HL-60 (cell line): ENCODE results near the gene TRAPPC12.

ENCODE experiments used
- DNase-seq, 2 experiments: peaks; one replicate each; pipeline ENCODE4 v3.0.0-alpha.2; 2010 to 2020; ENCODE audit warnings: low read depth in 1 of 2, low spot score in 1 of 2
- H3K27ac ChIP-seq: fragments of 250-450 bp; sonication (Bioruptor Pico); replicated peaks from 2 replicates; pipeline ENCODE4 v1.5.1; 2020; ENCODE audit warnings: mild to moderate bottlenecking, moderate library complexity
- H3K27me3 ChIP-seq: fragments of 250-450 bp; sonication (Bioruptor Pico); 2 replicates; pipeline ENCODE4 v1.5.1; 2021; ENCODE audit warnings: mild to moderate bottlenecking, moderate library complexity; ENCODE audit not compliant: insufficient read depth, poor library complexity, severe bottlenecking
- H3K4me3 ChIP-seq: replicated peaks from 2 replicates; pipeline ENCODE4 v1.5.1; 2011; ENCODE audit warnings: mild to moderate bottlenecking, control low read depth, low read length; ENCODE audit not compliant: insufficient read depth
- GABPA ChIP-seq: IDR thresholded peaks from 2 replicates; pipeline ENCODE4 v1.6.1; 2012; ENCODE audit warnings: low read depth
- POLR2AphosphoS5 ChIP-seq: IDR thresholded peaks from 2 replicates; pipeline ENCODE4 v1.6.1; 2012; ENCODE audit warnings: low read depth
- SPI1 ChIP-seq: IDR thresholded peaks from 2 replicates; pipeline ENCODE4 v1.6.1; 2012; ENCODE audit warnings: low read depth, mild to moderate bottlenecking, borderline replicate concordance
- TF ChIP-seq, protein P1 (sequence below): IDR thresholded peaks from 2 replicates; pipeline ENCODE4 v1.6.1; 2012; ENCODE audit warnings: low read depth; ENCODE audit not compliant: insufficient replicate concordance
- TF ChIP-seq, protein P2 (sequence below): IDR thresholded peaks from one replicate; pipeline ENCODE4 v1.5.1; 2011; ENCODE audit warnings: low read length, control low read depth, inconsistent platforms; ENCODE audit not compliant: insufficient read depth

The TRAPPC12 gene

DNA sequence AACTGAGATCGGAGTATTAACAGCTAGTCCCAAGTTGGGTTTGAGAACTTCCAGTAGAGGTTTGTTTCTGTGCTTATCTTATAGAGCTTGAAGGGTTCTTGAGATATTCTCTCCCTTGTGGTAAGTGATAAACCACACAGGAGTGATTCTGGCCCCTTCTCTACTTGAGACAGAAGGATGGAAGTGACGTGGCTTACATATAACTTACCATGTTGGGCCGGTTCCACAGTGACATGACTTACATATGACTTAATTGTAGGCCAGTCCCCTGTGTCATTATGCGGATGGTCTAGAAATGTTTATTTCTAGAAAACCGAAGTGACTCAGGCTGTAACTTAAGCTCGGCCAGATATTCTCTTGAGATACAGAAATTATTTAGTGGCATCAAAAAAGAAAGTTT lies 62.7 kb downstream of the TRAPPC12 start:
- no peak for DNase-seq
- TF ChIP-seq, protein P1, sequence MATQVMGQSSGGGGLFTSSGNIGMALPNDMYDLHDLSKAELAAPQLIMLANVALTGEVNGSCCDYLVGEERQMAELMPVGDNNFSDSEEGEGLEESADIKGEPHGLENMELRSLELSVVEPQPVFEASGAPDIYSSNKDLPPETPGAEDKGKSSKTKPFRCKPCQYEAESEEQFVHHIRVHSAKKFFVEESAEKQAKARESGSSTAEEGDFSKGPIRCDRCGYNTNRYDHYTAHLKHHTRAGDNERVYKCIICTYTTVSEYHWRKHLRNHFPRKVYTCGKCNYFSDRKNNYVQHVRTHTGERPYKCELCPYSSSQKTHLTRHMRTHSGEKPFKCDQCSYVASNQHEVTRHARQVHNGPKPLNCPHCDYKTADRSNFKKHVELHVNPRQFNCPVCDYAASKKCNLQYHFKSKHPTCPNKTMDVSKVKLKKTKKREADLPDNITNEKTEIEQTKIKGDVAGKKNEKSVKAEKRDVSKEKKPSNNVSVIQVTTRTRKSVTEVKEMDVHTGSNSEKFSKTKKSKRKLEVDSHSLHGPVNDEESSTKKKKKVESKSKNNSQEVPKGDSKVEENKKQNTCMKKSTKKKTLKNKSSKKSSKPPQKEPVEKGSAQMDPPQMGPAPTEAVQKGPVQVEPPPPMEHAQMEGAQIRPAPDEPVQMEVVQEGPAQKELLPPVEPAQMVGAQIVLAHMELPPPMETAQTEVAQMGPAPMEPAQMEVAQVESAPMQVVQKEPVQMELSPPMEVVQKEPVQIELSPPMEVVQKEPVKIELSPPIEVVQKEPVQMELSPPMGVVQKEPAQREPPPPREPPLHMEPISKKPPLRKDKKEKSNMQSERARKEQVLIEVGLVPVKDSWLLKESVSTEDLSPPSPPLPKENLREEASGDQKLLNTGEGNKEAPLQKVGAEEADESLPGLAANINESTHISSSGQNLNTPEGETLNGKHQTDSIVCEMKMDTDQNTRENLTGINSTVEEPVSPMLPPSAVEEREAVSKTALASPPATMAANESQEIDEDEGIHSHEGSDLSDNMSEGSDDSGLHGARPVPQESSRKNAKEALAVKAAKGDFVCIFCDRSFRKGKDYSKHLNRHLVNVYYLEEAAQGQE, result no peak
- TF ChIP-seq GABPA (no peak), POLR2AphosphoS5 (no peak), SPI1 (no peak)
- TF ChIP-seq, protein P2, sequence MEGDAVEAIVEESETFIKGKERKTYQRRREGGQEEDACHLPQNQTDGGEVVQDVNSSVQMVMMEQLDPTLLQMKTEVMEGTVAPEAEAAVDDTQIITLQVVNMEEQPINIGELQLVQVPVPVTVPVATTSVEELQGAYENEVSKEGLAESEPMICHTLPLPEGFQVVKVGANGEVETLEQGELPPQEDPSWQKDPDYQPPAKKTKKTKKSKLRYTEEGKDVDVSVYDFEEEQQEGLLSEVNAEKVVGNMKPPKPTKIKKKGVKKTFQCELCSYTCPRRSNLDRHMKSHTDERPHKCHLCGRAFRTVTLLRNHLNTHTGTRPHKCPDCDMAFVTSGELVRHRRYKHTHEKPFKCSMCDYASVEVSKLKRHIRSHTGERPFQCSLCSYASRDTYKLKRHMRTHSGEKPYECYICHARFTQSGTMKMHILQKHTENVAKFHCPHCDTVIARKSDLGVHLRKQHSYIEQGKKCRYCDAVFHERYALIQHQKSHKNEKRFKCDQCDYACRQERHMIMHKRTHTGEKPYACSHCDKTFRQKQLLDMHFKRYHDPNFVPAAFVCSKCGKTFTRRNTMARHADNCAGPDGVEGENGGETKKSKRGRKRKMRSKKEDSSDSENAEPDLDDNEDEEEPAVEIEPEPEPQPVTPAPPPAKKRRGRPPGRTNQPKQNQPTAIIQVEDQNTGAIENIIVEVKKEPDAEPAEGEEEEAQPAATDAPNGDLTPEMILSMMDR, result no peak
- Histone ChIP-seq H3K27me3 (no peaks in the 10 kb centered on the region), H3K27ac (no peak overlapping the region), H3K4me3 (no peak overlapping the region)

DNA sequence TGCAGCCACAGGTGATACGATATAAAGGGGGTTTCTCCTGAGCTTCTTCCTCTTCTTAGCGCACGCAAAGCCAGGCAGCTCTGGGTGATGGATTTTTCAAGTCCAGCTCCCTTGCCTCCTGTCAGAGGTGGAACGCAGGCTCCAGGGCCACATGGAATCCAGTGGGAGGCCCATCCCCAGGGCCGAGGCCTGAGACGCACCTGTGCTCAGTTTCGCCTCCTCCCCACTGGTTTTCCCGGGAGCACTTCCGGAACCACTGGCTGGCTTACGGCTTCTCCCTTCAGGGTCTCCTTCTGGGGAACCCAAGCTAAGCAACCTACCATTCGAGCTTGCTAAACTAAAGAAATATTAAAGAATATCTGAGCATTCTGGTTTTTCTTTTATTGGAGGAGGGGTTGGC lies 63.6 kb downstream of the TRAPPC12 start:
- H3K4me3 ChIP-seq, result no peak overlapping the region
- H3K27ac ChIP-seq, result no peak overlapping the region
- DNase-seq, result no peak
- no peaks in the 10 kb centered on the region for H3K27me3 ChIP-seq
- TF ChIP-seq, protein P1, result no peak
- no peak for TF ChIP-seq SPI1
- TF ChIP-seq, protein P2, result no peak
- no peak for TF ChIP-seq POLR2AphosphoS5

DNA sequence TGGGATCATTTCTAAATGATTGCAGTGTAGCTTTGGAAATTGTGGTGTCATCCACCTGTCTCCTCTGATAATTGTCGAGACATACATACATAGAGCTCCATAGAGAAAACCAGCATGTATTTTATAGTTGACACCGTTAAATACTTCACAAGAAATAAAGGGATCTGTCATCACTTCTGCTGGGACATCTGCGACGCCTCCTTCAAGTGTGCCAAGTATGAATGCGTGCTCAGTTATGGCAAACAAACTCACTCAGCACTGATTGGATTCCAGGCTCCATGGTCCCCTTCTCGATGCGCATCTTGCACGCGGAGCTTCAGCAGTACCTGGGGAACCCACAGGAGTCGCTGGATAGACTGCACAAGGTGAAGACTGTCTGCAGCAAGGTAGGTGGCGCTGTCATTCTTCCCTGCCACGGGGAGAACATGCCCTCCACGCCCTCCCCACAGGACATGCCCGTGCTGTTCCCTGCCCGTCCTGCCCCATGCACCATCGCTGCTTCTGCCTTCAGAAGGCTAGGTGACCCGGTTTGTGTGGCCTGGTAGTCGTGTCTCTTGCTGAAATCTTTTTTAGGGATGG lies 64.1 kb downstream of the TRAPPC12 start:
- TF ChIP-seq POLR2AphosphoS5, result no peak
- no peak for TF ChIP-seq SPI1
- TF ChIP-seq, protein P2, result no peak
- TF ChIP-seq, protein P1, result no peak
- no peak for TF ChIP-seq GABPA
- Histone ChIP-seq H3K27ac (no peak overlapping the region), H3K4me3 (no peak overlapping the region), H3K27me3 (no peaks in the 10 kb centered on the region)
- DNase-seq, result no peak
